ENCODE data around the gene KCND2. TPM values are rescaled to one million over a fixed set of nuclear protein-coding genes. Genes with fewer than 3 reads are reported as not detected.

KCND2 gene
- total RNA-seq, 1 donor = 17.3 TPM

DNA sequence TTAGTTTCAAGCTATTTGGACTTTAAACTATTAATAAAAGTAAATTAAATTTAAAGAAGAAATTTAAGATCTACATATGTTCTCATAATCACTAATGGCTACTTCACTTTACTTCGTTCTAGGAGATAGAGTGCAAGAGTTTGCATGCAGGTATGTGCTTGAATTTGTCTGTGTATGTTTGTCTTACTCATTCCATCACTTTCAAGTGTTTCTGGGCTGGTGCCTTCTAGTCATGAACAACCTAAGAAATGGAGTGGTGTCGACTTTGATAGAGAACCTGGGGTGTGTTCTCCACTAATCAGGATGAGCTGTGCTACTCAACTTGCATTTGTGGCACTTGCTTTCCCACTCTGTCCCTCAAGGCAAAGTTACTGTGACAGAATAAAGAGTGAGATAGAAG lies 169.9 kb downstream of the KCND2 start:
- no peak for DNase-seq (ENCODE audit: low read depth)
- H3K4me3 ChIP-seq (ENCODE audit: low read depth, low read length) = no peak overlapping the region
- TF ChIP-seq, protein P1, sequence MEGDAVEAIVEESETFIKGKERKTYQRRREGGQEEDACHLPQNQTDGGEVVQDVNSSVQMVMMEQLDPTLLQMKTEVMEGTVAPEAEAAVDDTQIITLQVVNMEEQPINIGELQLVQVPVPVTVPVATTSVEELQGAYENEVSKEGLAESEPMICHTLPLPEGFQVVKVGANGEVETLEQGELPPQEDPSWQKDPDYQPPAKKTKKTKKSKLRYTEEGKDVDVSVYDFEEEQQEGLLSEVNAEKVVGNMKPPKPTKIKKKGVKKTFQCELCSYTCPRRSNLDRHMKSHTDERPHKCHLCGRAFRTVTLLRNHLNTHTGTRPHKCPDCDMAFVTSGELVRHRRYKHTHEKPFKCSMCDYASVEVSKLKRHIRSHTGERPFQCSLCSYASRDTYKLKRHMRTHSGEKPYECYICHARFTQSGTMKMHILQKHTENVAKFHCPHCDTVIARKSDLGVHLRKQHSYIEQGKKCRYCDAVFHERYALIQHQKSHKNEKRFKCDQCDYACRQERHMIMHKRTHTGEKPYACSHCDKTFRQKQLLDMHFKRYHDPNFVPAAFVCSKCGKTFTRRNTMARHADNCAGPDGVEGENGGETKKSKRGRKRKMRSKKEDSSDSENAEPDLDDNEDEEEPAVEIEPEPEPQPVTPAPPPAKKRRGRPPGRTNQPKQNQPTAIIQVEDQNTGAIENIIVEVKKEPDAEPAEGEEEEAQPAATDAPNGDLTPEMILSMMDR (IDR thresholded peaks at IDR 0.05; ENCODE audit: insufficient read depth, low read depth, low read length) = no peak

DNA sequence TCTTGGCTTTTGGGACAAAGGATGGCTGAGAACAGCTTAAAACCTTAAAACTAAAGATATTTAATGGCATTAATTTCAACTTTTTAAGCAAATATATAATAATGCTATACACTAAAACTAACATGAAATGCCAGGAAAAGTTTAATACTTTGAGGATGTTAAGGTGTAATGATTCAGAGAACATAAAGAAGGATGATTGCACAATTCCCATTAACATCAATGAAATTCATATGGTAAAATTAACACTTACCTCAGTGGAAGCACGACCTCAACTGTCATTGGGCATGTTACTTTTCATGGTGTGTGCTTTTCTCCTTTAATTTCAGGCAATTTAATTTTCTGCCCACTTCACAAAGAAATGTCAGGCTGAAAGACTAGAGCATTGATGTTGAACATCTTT lies 171.7 kb downstream of the KCND2 start:
- H3K4me3 ChIP-seq (ENCODE audit: low read depth, low read length) = no peak overlapping the region
- DNase-seq (ENCODE audit: low read depth) = no peak
- TF ChIP-seq, protein P1 (IDR thresholded peaks at IDR 0.05; ENCODE audit: insufficient read depth, low read depth, low read length) = no peak

DNA sequence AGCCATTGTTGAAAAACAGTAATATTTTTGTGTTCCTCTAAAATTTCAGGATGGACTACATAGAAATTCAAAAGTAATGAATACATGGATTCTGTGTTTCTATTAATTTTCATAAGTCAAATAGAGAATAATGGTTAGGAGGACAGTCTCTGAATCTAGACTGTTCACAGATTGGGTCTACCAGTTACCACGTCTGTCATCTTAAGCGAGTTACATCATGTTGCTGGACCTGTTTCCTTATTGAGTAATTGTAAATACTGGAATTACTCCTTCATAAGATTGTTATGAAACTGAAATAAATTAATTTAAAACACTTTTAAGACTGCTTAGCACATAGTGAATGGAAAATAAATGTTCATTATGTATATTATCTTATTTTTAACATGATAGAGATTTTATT lies 172.3 kb downstream of the KCND2 start:
- TF ChIP-seq, protein P1 (IDR thresholded peaks at IDR 0.05; ENCODE audit: insufficient read depth, low read depth, low read length) = no peak
- DNase-seq (ENCODE audit: low read depth) = no peak
- H3K4me3 ChIP-seq (ENCODE audit: low read depth, low read length) = no peak overlapping the region

DNA sequence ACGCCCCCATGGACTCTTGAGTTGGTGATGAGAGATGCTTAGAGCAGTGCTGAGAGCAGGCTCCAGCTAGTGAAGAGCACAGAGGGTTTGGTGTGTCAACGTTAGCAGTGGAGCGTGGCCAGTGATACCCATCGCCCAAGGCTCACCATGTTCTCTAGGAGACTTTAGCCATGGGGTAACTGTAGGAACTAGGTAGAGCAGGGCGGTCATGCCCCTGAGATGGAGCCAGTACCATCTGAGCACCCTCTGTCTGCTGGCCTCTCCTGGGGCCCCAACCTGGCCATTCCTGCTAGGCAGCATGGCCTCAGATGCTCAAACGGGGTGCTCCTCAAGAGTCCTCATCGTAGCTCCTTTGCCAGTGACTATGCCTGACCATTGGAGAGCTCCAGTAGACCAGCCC lies 179.7 kb downstream of the KCND2 start:
- no peak for DNase-seq (ENCODE audit: low read depth)
- H3K4me3 ChIP-seq (ENCODE audit: low read depth, low read length) = no peak overlapping the region
- TF ChIP-seq, protein P1 (IDR thresholded peaks at IDR 0.05; ENCODE audit: insufficient read depth, low read depth, low read length) = no peak

DNA sequence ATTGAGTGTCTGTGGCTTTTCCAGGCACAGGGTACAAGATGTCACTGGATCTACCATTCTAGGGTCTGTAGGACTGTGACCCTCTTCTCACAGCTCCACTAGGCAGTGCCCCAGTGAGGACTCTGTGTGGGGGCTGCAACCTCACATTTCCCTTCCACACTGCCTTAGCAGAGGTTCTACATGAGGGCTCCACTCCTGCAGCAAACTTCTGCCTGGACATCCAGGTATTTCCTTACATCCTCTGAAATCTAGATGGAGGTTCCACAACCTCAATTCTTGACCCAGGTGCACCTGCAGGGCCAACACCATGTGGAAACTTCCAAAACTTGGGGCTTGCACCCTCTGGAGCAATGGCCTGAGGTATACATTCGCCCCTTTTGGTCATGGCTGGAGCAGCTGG lies 183.7 kb downstream of the KCND2 start:
- no peak overlapping the region for H3K4me3 ChIP-seq (ENCODE audit: low read depth, low read length)
- TF ChIP-seq, protein P1 (IDR thresholded peaks at IDR 0.05; ENCODE audit: insufficient read depth, low read depth, low read length) = no peak
- DNase-seq (ENCODE audit: low read depth) = no peak

DNA sequence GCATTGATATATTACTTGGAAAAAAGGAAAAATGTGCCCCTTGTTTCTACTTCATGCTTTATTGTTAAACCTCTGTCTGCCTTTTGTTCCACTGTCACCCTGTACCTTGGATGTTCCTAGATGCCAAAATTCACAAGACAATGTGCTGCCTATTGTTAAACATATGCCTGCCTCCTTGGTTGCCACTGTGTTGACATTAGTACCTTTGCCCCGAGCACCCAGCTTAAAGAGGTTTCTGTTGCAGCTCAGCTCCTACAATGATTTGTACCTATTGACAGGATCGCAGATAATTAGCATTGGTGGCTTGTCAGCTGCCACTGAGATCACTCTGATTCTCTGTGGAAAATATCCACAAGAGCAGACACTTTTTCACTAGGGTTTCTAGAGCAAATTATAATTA lies 188.0 kb downstream of the KCND2 start:
- no peak overlapping the region for H3K4me3 ChIP-seq (ENCODE audit: low read depth, low read length)
- TF ChIP-seq, protein P1 (IDR thresholded peaks at IDR 0.05; ENCODE audit: insufficient read depth, low read depth, low read length) = no peak
- no peak for DNase-seq (ENCODE audit: low read depth)

DNA sequence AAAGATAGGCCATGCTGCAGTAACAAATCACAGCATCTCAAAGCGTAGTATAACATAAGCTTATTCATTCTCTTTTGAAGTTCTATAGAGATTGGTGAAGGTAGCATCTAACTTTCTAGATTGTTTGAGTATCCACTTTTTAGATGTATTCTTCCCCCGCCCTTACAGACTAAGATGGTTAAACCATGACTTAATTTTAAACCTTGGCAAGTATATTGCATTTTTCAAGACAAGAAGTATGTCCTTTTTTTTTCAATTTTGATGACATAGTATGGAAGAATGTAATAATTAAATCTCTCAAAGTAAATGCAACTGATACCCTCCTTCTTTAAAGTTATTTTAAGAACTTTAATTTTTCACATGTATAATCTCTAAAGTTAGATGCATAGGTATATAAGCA lies 190.0 kb downstream of the KCND2 start:
- H3K4me3 ChIP-seq (ENCODE audit: low read depth, low read length) = no peak overlapping the region
- DNase-seq (ENCODE audit: low read depth) = no peak
- TF ChIP-seq, protein P1 (IDR thresholded peaks at IDR 0.05; ENCODE audit: insufficient read depth, low read depth, low read length) = no peak

All from fibroblast of villous mesenchyme (primary cell).